GM18498 (cell line): ENCODE measurements around the gene CLCN3.
"Not testable (repeated sequence)": the region's sequence is repeated elsewhere in the genome, so short reads cannot be mapped to it uniquely, and the experiment has no call there.

Experiments
- ATAC-seq: cut with Tn5 transposase; IDR thresholded peaks from one replicate; pipeline ENCODE4 v1.9.1; 2021; ENCODE audit warnings: mild to moderate bottlenecking, moderate library complexity; ENCODE audit not compliant: unreplicated experiment

CLCN3 gene

GRCh38 chr4:169619958-169620879 lies at the start of gene CLCN3:
TSS of gene CLCN3 (plus strand) at chr4:169620578. CDS start at chr4:169635929, 15,351 bp downstream.
- peak; percentile 95 for ATAC-seq

DNA sequence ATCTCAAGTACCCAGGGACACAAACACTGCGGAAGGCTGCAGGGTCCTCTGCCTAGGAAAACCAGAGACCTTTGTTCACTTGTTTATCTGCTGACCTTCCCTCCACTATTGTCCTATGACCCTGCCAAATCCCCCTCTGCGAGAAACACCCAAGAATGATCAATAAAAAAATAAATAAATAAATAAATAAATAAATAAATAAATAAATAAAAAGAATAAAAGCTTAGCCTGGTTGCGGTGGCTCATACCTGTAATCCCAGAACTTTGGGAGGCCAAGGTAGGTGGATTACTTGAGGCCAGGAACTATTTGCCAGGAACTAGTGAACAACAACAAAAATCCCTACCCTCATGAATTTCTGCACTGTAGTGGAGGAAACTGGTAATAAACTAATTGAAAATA lies 49.4 kb upstream of the CLCN3 start:
- not testable (repeated sequence) for ATAC-seq

DNA sequence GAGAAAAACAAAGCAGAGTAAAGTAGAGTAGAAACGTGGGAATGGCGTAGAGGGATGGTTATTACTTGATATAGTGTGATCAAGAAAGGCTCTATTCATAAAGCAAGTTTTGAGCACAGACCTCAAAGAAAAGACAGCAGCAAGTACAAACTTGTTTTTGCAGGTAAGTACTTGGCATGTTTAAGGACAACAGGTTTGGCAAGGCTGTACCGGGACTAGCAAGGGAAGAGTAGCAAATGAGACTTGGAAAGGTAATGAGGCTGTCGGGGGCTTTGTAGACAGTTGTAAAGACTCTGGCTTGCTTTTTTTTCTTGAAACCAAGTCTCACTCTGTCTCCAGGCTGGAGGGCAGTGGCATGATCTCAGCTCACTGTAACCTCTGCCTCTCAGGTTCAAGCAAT lies 48.9 kb upstream of the CLCN3 start:
- no peak for ATAC-seq

GRCh38 chr4:169573889-169574288 lies 46.5 kb upstream of the CLCN3 start:
- ATAC-seq: no peak

DNA sequence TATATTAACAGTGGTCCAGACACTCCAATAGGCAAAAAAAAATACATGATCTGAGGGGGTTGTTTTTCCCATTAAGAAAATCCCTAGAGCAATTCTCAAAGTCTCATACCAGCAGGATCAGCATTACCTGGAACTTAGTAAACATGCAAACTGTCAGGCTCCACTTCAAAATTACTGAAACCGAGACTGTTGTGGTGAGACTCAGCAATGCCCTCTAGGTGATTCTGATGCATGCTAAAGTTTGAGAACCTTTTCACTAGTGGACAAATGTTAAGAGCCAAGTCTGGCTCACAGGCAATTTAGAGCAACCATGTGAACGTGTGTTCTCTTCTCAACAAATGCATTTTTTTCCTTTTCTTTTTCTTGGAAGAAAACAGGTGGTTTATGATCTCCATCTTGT lies 38.2 kb upstream of the CLCN3 start:
- peak; percentile 83 for ATAC-seq

GRCh38 chr4:169582706-169583105 lies 37.7 kb upstream of the CLCN3 start:
- ATAC-seq: no peak

DNA sequence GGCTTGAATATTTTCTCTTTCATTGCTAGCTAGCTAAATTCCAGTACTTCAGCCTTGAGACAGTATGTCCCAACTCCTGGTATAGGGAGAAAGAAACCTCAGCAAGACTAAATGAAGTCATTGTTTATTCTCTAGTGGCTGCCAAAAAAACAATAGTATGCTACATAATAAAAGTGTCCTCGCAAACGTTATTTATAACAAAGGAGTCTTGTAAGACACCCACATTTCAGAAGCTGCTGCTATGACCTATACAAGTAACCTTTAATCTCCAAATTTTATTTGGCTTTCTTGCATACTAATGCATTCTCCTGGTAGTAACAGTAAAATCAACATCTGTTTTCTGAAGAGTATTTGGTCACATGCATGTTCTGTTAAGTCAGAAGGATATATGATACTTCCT lies 36.8 kb upstream of the CLCN3 start:
- no peak for ATAC-seq

GRCh38 chr4:169593050-169593560 lies 27.3 kb upstream of the CLCN3 start:
- no peak for ATAC-seq

DNA sequence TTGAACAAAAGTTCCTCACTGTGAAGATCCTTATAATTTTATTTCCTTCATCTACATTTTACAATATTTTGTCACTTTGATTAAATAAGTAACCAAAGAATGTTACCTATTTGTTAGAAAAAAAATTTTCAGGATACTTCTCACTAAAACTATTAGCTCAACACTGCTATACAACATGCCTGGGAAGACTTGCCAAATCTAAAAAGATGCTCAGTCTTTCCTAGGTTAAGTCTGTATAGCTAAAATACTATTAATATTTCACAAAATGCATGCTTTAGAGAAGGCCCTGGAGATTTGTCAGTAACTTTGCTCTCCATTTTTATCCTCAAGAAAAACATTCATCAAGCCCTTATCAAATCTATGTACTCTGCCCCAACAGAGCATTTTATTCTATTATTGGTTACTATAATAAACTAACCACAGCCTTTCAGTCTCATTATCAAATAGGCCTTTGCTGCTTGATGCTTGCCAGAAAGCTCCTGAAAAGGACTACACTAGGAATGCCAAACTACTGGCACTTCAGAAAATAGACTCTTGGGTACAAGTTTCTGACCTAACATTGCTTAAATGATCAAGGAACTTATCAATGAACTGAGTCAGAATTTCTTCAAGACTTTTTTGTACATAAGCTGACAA lies 25.7 kb upstream of the CLCN3 start:
- no peak for ATAC-seq

DNA sequence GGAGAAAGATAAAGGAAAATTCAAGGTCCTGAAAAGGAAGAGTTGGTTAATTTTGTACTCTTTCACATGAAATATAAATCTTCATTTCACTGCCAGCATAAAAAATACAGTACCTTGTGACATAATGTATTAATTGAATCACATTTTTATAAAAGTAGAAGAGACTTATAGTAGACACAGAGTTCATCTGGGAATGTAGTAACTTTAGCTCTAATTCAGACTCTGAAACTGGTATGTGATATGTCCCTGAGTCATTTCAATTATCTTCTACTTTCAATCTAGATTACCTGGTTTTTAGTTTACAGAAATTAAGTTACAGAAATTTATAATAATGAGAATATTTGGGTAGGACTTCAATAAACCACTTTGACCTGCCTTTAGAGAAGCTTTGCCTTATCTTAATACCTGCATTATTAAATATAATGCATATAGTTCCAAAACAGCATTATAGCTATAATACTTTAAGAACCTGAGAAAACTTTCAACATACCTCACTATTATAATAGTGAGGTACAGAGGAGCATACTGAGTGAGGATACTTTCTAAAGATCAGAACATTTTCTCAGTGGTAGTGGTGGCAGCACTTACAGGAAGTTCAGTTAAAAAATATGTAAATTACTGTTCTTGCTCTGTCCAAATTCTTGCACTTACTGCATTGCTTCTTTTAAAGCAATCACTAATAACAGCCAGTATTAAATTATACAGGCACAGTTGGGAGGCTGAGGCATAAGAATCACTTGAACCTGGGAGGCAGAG lies 19.2 kb upstream of the CLCN3 start:
- ATAC-seq: peak; percentile 70

- no peak for ATAC-seq
These were observed 17.1 kb upstream of the CLCN3 start for GRCh38 chr4:169603312-169603711.

- peak; percentile 70 for ATAC-seq
These were observed 16.1 kb upstream of the CLCN3 start for GRCh38 chr4:169604131-169604900.

DNA sequence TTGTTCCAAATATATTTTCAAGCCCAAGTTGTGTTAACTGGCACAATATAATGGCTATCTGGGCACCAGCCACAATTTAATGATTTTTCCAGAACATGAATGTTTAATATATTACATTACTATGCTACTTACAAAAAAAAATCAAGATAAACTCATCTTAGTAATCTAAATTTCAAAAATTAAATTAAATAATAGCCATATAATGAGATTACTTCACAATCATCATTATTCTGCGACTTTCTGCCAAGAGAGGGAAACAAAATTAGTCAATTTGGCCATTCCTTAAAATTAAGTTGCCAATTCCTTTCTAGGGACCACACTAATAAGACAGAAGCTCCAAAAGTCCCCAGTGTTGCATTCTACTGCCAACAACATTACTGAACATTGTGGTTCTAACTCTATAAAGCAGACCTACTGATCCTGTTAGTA lies 15.5 kb upstream of the CLCN3 start:
- ATAC-seq: no peak

DNA sequence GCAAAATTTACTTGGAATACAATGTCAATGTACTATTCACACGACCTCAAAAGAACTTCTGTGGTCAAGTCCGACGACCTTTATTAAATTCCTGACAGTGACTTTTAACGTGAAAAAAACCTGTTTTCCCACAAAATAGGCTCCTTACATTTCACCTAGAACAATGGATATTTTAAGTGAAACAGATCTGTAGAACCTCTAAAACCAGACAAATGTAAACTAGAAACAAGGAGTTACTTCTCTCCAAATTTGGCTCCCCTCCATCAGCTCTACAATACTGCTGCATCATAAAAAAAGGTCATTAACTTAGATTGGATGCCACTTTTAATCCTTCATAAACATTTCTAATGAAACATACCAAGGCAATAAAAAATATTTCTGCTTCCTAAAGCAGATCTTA lies 9.2 kb upstream of the CLCN3 start:
- ATAC-seq: no peak

GRCh38 chr4:169611991-169612870 lies 8.1 kb upstream of the CLCN3 start, which contains the start of gene NEK1:
TSS of gene NEK1 (minus strand) at chr4:169612583. CDS start at chr4:169602630, 9,953 bp downstream.
- ATAC-seq: peak; percentile 94

- peak; percentile 37 for ATAC-seq
These were observed 7.2 kb upstream of the CLCN3 start for GRCh38 chr4:169612871-169613859.

DNA sequence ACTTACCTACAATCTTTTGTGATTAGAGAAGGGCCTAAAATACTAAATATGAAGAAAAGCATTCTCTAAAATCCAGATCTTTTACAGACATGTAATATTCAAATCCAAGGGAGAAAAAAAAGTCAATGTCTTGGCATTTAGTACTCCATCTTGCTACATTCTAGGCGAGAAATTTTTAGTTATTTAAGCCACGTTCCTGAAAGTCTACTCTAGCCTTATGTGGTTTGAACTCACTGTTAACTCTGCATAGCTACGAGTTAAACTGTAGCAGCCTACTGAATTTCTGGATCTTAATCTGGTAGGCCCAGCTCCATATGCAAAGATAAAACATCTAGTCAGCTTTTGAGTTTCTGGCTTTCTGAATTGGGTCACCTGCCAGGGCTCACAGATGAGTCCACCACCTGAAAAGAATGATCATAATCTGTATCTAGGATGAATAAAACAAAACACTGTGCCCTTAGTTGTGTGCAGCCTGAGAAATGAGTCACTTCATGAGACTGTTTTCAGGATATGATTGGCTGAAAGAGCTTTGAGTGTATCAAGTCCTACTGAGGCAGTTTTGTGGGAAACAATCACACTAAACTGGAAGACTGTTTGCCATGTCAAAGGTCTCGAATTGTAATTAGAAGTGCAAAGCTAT lies 4.8 kb upstream of the CLCN3 start:
- no peak for ATAC-seq

- no peak for ATAC-seq
These were observed 3.5 kb upstream of the CLCN3 start for GRCh38 chr4:169616846-169617245.
